Putamen (tissue), 1 donor: ENCODE measurements around the gene MAP2K7.
A peak's percentile ranks its signal among the peaks of the same experiment; 100 is the strongest.
"Not testable (repeated sequence)": the region's sequence is repeated elsewhere in the genome, so short reads cannot be mapped to it uniquely, and the experiment has no call there.

Experiments
- DNase-seq: peaks from one replicate; pipeline ENCODE4 v3.0.0-alpha.2; 2016; ENCODE audit warnings: low spot score

MAP2K7 gene

GRCh38 chr19:7919610-7920518, 16.2 kb downstream of the MAP2K7 start, which contains the start of gene SNAPC2:
TSS of gene SNAPC2 (plus strand) at chr19:7920338. CDS start at chr19:7920367, 29 bp downstream.
- DNase-seq = peak; percentile 90

- peak; percentile 97 for DNase-seq
These were observed 17.0 kb downstream of the MAP2K7 start for GRCh38 chr19:7920519-7921301.

- DNase-seq = no peak
These were observed 17.8 kb downstream of the MAP2K7 start for GRCh38 chr19:7921302-7921966.

- no peak for DNase-seq
These were observed 18.5 kb downstream of the MAP2K7 start for GRCh38 chr19:7921967-7922835.

GRCh38 chr19:7922836-7923195, 19.1 kb downstream of the MAP2K7 start:
- DNase-seq = no peak

- DNase-seq = peak; percentile 74
These were observed 19.9 kb downstream of the MAP2K7 start for GRCh38 chr19:7923295-7924191.

- no peak for DNase-seq
These were observed 20.6 kb downstream of the MAP2K7 start for GRCh38 chr19:7924241-7924640.

GRCh38 chr19:7924651-7925170, 21.0 kb downstream of the MAP2K7 start:
- no peak for DNase-seq

GRCh38 chr19:7925171-7925851, 21.6 kb downstream of the MAP2K7 start:
- DNase-seq = no peak

GRCh38 chr19:7926021-7926726, 22.5 kb downstream of the MAP2K7 start, which contains the start of gene CTXN1:
TSS of gene CTXN1 (minus strand) at chr19:7926135. CDS start at chr19:7925538, 597 bp downstream.
- no peak for DNase-seq

GRCh38 chr19:7926727-7927604, 23.3 kb downstream of the MAP2K7 start:
- no peak for DNase-seq

GRCh38 chr19:7927605-7928333, 24.1 kb downstream of the MAP2K7 start:
- no peak for DNase-seq

- DNase-seq = no peak
These were observed 24.6 kb downstream of the MAP2K7 start for GRCh38 chr19:7928334-7928706.

- DNase-seq = no peak
These were observed 25.3 kb downstream of the MAP2K7 start for GRCh38 chr19:7928741-7929701.

GRCh38 chr19:7930030-7930429, 26.4 kb downstream of the MAP2K7 start:
- not testable (repeated sequence) for DNase-seq

- no peak for DNase-seq
These were observed 27.1 kb downstream of the MAP2K7 start for GRCh38 chr19:7930765-7931164.
